Glutamatergic neuron (in vitro differentiated cells): ENCODE results near the gene PALLD. TPM values are rescaled to one million over a fixed set of nuclear protein-coding genes. Genes with fewer than 3 reads are reported as not detected.

Experiments
- DNase-seq: peaks from one replicate; pipeline ENCODE4 v3.0.0; 2022
- H3K27ac Mint-ChIP-seq: one replicate; pipeline ENCODE4 v1.8.0; 2020; ENCODE audit warnings: mild to moderate bottlenecking, mixed read lengths, inconsistent platforms; ENCODE audit not compliant: unreplicated experiment
- H3K27me3 Mint-ChIP-seq: one replicate; pipeline ENCODE4 v1.8.0; 2020; ENCODE audit warnings: mild to moderate bottlenecking, moderate library complexity, mixed read lengths, inconsistent platforms; ENCODE audit not compliant: unreplicated experiment
- H3K36me3 Mint-ChIP-seq: one replicate; pipeline ENCODE4 v1.8.0; 2020; ENCODE audit warnings: mild to moderate bottlenecking, mixed read lengths, inconsistent platforms; ENCODE audit not compliant: unreplicated experiment
- H3K4me1 Mint-ChIP-seq: one replicate; pipeline ENCODE4 v1.8.0; 2020; ENCODE audit warnings: mild to moderate bottlenecking, low read depth, mixed read lengths, inconsistent platforms; ENCODE audit not compliant: unreplicated experiment
- H3K4me3 Mint-ChIP-seq: one replicate; pipeline ENCODE4 v1.8.0; 2020; ENCODE audit warnings: mild to moderate bottlenecking, mixed read lengths, inconsistent platforms; ENCODE audit not compliant: unreplicated experiment
- H3K9me3 Mint-ChIP-seq: one replicate; pipeline ENCODE4 v1.8.0; 2020; ENCODE audit warnings: mild to moderate bottlenecking, moderate library complexity, mixed read lengths, inconsistent platforms; ENCODE audit not compliant: unreplicated experiment
- total RNA-seq: library from RNA; stranded (reverse); fragmentation: NEBNext Ultra II Directional; extraction: Animal tissue kit (Norgen Biotek cat#: 25700); gene quantifications from one replicate; pipeline ENCODE4 v1.2.1, GENCODE V29; 2021; ENCODE audit not compliant: unreplicated experiment
- TF ChIP-seq, protein P1 (sequence below): fragments of 200-600 bp; sonication (generic); IDR thresholded peaks from one replicate; pipeline ENCODE4 v1.5.0; 2021; ENCODE audit not compliant: partially characterized antibody, unreplicated experiment

Gene PALLD
- total RNA-seq, 1 donor from 2014 or later: 37.5 TPM

- H3K36me3 Mint-ChIP-seq: no peaks in the 10 kb centered on the region
- H3K27me3 Mint-ChIP-seq: peaks cover 1% of the 10 kb centered on the region
- H3K4me3 Mint-ChIP-seq: no peak overlapping the region
- DNase-seq: no peak
- no peaks in the 10 kb centered on the region for H3K4me1 Mint-ChIP-seq
- peaks cover 3% of the 10 kb centered on the region for H3K9me3 Mint-ChIP-seq
- TF ChIP-seq, protein P1, sequence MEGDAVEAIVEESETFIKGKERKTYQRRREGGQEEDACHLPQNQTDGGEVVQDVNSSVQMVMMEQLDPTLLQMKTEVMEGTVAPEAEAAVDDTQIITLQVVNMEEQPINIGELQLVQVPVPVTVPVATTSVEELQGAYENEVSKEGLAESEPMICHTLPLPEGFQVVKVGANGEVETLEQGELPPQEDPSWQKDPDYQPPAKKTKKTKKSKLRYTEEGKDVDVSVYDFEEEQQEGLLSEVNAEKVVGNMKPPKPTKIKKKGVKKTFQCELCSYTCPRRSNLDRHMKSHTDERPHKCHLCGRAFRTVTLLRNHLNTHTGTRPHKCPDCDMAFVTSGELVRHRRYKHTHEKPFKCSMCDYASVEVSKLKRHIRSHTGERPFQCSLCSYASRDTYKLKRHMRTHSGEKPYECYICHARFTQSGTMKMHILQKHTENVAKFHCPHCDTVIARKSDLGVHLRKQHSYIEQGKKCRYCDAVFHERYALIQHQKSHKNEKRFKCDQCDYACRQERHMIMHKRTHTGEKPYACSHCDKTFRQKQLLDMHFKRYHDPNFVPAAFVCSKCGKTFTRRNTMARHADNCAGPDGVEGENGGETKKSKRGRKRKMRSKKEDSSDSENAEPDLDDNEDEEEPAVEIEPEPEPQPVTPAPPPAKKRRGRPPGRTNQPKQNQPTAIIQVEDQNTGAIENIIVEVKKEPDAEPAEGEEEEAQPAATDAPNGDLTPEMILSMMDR: no peak
- H3K27ac Mint-ChIP-seq: no peak overlapping the region
Observed at GRCh38 chr4:168759321-168759720, 262.5 kb downstream of the PALLD start.

DNA sequence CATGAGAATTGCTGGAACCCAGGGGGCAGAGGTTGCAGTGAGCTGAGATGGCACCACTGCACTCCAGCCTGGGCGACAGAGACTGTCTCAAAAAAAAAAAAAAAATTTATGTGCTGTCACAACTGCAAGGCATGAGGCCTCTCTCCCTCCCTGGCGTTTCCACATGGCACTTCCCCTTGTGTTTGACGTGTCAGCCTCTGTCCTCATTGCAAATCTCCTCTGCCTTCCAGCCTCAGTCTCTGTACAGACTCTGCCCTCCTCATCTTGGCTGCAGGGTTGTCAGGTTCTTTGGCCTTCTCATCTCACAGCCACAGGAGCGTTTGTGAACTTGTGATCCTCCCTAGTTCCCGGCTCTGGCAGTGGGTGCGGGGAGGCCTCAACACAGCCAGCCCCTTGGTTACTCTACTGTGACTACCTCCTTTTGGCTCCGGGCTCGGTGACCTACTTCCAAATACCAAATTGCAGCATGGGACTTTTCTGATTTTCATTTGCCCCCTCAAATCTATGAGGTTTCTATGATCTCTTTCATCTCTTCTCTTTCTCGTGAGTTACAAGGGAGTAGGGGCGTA is 263.2 kb downstream of the PALLD start:
- no peaks in the 10 kb centered on the region for H3K36me3 Mint-ChIP-seq
- DNase-seq: no peak
- H3K9me3 Mint-ChIP-seq: peaks cover 3% of the 10 kb centered on the region
- TF ChIP-seq, protein P1: no peak
- H3K27ac Mint-ChIP-seq: no peak overlapping the region
- no peak overlapping the region for H3K4me3 Mint-ChIP-seq
- peaks cover 1% of the 10 kb centered on the region for H3K27me3 Mint-ChIP-seq
- no peaks in the 10 kb centered on the region for H3K4me1 Mint-ChIP-seq

- Mint-ChIP-seq H3K27ac (no peak overlapping the region), H3K4me3 (no peak overlapping the region), H3K9me3 (no peaks in the 10 kb centered on the region), H3K27me3 (peaks cover 1% of the 10 kb centered on the region), H3K36me3 (no peaks in the 10 kb centered on the region), H3K4me1 (no peaks in the 10 kb centered on the region)
- TF ChIP-seq, protein P1: no peak
- DNase-seq: no peak
Observed at GRCh38 chr4:168761066-168761465, 264.2 kb downstream of the PALLD start.

DNA sequence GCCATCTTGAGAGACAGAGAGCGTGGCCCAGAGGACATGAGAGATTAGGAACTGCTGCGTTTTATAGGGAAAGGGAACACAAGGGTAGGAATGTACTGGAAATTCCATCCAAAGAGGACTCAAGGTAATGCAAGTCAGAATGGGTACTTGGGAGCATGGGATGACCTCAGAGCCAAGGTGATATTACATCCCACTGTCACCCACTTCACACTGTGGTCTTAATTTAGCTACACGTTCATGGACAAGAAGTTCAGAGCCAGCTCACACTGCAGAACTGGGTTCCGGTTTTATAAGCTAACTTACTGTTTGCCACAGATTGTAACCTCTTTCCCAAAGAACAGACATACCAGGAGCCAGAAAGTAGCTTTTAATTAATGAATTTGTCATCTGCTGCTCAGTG is 268.5 kb downstream of the PALLD start:
- H3K4me3 Mint-ChIP-seq: no peak overlapping the region
- H3K27me3 Mint-ChIP-seq: no peaks in the 10 kb centered on the region
- DNase-seq: no peak
- TF ChIP-seq, protein P1: no peak
- H3K4me1 Mint-ChIP-seq: no peaks in the 10 kb centered on the region
- no peaks in the 10 kb centered on the region for H3K36me3 Mint-ChIP-seq
- no peaks in the 10 kb centered on the region for H3K9me3 Mint-ChIP-seq
- H3K27ac Mint-ChIP-seq: no peak overlapping the region

DNA sequence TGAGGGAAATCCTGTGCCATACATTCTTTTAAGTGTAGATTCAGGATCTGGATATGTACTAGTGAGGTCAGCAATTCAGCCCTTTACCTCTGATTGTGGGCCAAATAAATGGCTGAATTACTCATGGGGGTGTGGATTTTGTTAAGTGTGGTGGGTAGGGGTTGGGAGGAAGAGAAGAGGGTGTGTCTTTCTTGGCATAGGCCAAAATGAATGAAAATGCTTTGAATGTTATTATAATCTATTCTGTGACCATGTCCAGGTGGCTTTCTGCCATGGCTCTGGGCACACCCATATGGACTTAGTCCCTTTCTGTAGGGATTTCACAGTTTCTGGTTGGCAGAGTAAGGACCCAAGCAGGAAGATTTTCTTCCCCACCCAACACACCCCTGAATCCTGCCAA is 268.9 kb downstream of the PALLD start:
- DNase-seq: no peak
- H3K27me3 Mint-ChIP-seq: no peaks in the 10 kb centered on the region
- H3K4me3 Mint-ChIP-seq: no peak overlapping the region
- no peaks in the 10 kb centered on the region for H3K4me1 Mint-ChIP-seq
- H3K36me3 Mint-ChIP-seq: no peaks in the 10 kb centered on the region
- TF ChIP-seq, protein P1: no peak
- H3K27ac Mint-ChIP-seq: no peak overlapping the region
- H3K9me3 Mint-ChIP-seq: no peaks in the 10 kb centered on the region
